SK-N-SH treated with all-trans-retinoic acid at 6 μM for 48 hours (cell line): ENCODE data around the gene MAML2.

ENCODE experiments used
- ATAC-seq: fragments of 200-7000 bp; cut with Tn5 transposase; 3 replicates; pipeline ENCODE4 v1.9.1; 2020; ENCODE audit warnings: mild to moderate bottlenecking, moderate library complexity
- BACH2 ChIP-seq: fragments of 250-450 bp; sonication (Bioruptor Pico); IDR thresholded peaks from 2 replicates; pipeline ENCODE4 v1.9.0; 2021; ENCODE audit warnings: mild to moderate bottlenecking, borderline replicate concordance
- CSDC2 ChIP-seq: fragments of 250-450 bp; sonication (Bioruptor Pico); IDR thresholded peaks from 2 replicates; pipeline ENCODE4 v1.5.0; 2020; ENCODE audit warnings: mild to moderate bottlenecking, moderate library complexity
- CSRNP3 ChIP-seq: fragments of 250-450 bp; sonication (Bioruptor Pico); IDR thresholded peaks from 2 replicates; pipeline ENCODE4 v1.5.1; 2021; ENCODE audit warnings: mild to moderate bottlenecking, moderate library complexity
- ESRRG ChIP-seq: fragments of 250-450 bp; sonication (Bioruptor Pico); IDR thresholded peaks from 2 replicates; pipeline ENCODE4 v1.6.1; 2021; ENCODE audit warnings: mild to moderate bottlenecking
- GLIS3 ChIP-seq: fragments of 250-450 bp; sonication (Bioruptor Pico); IDR thresholded peaks from 2 replicates; pipeline ENCODE4 v1.5.0; 2020; ENCODE audit warnings: mild to moderate bottlenecking, moderate library complexity
- ISL1 ChIP-seq: fragments of 250-450 bp; sonication (Bioruptor Pico); IDR thresholded peaks from 2 replicates; pipeline ENCODE4 v2.1.2; 2022; ENCODE audit warnings: mild to moderate bottlenecking, moderate library complexity
- OSR1 ChIP-seq: fragments of 250-450 bp; sonication (Bioruptor Pico); IDR thresholded peaks from 2 replicates; pipeline ENCODE4 v1.8.0; 2022; ENCODE audit warnings: moderate library complexity, mild to moderate bottlenecking, inconsistent platforms
- PATZ1 ChIP-seq: fragments of 250-450 bp; sonication (Bioruptor Pico); IDR thresholded peaks from 2 replicates; pipeline ENCODE4 v1.8.0; 2020; ENCODE audit warnings: mild to moderate bottlenecking, moderate library complexity, borderline replicate concordance
- POU6F1 ChIP-seq: fragments of 250-450 bp; sonication (Bioruptor Pico); IDR thresholded peaks from 2 replicates; pipeline ENCODE4 v1.8.0; 2021; ENCODE audit warnings: low read depth, mild to moderate bottlenecking, moderate library complexity, borderline replicate concordance
- PPARA ChIP-seq: fragments of 250-450 bp; sonication (Bioruptor Pico); IDR thresholded peaks from 2 replicates; pipeline ENCODE4 v1.5.0; 2020; ENCODE audit warnings: mild to moderate bottlenecking, borderline replicate concordance
- RARB ChIP-seq: fragments of 250-450 bp; sonication (Bioruptor Pico); IDR thresholded peaks from 2 replicates; pipeline ENCODE4 v1.8.0; 2021; ENCODE audit warnings: mild to moderate bottlenecking, moderate library complexity
- SNAI2 ChIP-seq: fragments of 250-450 bp; sonication (Bioruptor Pico); IDR thresholded peaks from 2 replicates; pipeline ENCODE4 v1.5.0; 2020; ENCODE audit warnings: mild to moderate bottlenecking, moderate library complexity
- TCF4 ChIP-seq: fragments of 250-450 bp; sonication (Bioruptor Pico); IDR thresholded peaks from 2 replicates; pipeline ENCODE4 v1.8.0; 2021; ENCODE audit warnings: mild to moderate bottlenecking, moderate library complexity, borderline replicate concordance
- TOX ChIP-seq: fragments of 250-450 bp; sonication (Bioruptor Pico); IDR thresholded peaks from 2 replicates; pipeline ENCODE4 v1.8.0; 2021; ENCODE audit warnings: mild to moderate bottlenecking, moderate library complexity, borderline replicate concordance
- TSHZ2 ChIP-seq: fragments of 250-450 bp; sonication (Bioruptor Pico); IDR thresholded peaks from 2 replicates; pipeline ENCODE4 v1.5.0; 2020; ENCODE audit warnings: mild to moderate bottlenecking, moderate library complexity
- ZFP3 ChIP-seq: fragments of 250-450 bp; sonication (Bioruptor Pico); IDR thresholded peaks from 2 replicates; pipeline ENCODE4 v1.5.0; 2020; ENCODE audit warnings: mild to moderate bottlenecking, moderate library complexity
- ZFP30 ChIP-seq: fragments of 450-650 bp; formaldehyde crosslinking; IDR thresholded peaks from 2 replicates; pipeline ENCODE4 v1.5.0; 2022; ENCODE audit warnings: mild to moderate bottlenecking, moderate library complexity
- ZNF565 ChIP-seq: fragments of 450-650 bp; formaldehyde crosslinking; conservative IDR thresholded peaks from 2 replicates; pipeline ENCODE4 v1.5.0; 2020; ENCODE audit warnings: low read depth, mild to moderate bottlenecking, moderate library complexity
- ZNF70 ChIP-seq: fragments of 450-650 bp; formaldehyde crosslinking; IDR thresholded peaks from 2 replicates; pipeline ENCODE4 v1.5.0; 2020; ENCODE audit warnings: mild to moderate bottlenecking, moderate library complexity
- ZNF8 ChIP-seq: fragments of 450-650 bp; formaldehyde crosslinking; IDR thresholded peaks from 2 replicates; pipeline ENCODE4 v1.5.0; 2020; ENCODE audit warnings: mild to moderate bottlenecking, moderate library complexity
- TF ChIP-seq, protein P1 (sequence below): fragments of 250-450 bp; sonication (Bioruptor Pico); IDR thresholded peaks from 2 replicates; pipeline ENCODE4 v1.5.1; 2020; ENCODE audit warnings: low read depth, mild to moderate bottlenecking, moderate library complexity

The MAML2 gene

GRCh38 chr11:96284917-96285316 lies 58.1 kb downstream of the MAML2 start:
- no peak for ATAC-seq

GRCh38 chr11:96284401-96284800 lies 58.6 kb downstream of the MAML2 start:
- TF ChIP-seq TSHZ2 (CRISPR knock-in tag) (no peak), ZFP30 (no peak), TOX (CRISPR knock-in tag) (no peak), ZNF70 (CRISPR knock-in tag) (no peak), GLIS3 (CRISPR knock-in tag) (no peak), ZNF565 (CRISPR knock-in tag) (no peak), SNAI2 (CRISPR knock-in tag) (no peak), TCF4 (no peak), ISL1 (no peak), ESRRG (no peak)
- TF ChIP-seq, protein P1, sequence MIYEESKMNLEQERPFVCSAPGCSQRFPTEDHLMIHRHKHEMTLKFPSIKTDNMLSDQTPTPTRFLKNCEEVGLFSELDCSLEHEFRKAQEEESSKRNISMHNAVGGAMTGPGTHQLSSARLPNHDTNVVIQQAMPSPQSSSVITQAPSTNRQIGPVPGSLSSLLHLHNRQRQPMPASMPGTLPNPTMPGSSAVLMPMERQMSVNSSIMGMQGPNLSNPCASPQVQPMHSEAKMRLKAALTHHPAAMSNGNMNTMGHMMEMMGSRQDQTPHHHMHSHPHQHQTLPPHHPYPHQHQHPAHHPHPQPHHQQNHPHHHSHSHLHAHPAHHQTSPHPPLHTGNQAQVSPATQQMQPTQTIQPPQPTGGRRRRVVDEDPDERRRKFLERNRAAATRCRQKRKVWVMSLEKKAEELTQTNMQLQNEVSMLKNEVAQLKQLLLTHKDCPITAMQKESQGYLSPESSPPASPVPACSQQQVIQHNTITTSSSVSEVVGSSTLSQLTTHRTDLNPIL (CRISPR knock-in tag) = no peak
- no peak for ATAC-seq

More at GRCh38 chr11:96284917-96285316, 58.1 kb downstream of the MAML2 start:
- TF ChIP-seq OSR1 (CRISPR knock-in tag) (no peak), ZNF70 (CRISPR knock-in tag) (no peak), CSDC2 (CRISPR knock-in tag) (no peak), PPARA (CRISPR knock-in tag) (no peak), ZFP3 (CRISPR knock-in tag) (no peak), GLIS3 (CRISPR knock-in tag) (no peak), ISL1 (no peak)

DNA sequence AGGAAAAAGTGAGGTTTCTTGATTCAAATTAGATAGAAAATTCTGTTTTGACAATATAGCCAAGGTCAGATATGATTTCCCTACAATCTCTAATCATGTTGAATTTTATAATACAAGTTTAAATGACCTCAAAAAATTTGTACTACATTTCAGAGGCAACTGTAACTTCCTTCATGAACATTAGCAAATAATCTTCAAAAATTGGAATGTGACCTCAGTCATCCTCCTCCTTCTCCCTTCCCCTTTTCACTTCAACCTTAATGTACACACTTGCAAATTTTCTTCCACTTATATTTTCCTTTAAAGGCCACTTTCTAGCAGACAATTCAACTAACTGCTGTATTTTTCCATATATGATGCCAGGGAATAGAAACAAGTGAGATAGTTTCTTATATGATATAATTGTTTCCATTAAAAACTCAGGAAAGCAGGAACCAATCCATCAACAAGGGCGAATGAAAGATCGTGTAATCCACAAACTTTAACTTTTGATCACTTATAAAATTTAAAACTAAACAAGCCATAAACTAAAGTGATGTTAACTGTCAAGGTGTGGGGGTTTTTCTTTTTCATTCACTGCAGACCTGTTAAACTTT lies 60.3 kb downstream of the MAML2 start:
- TF ChIP-seq TCF4 (no peak), PATZ1 (CRISPR knock-in tag) (no peak), ZNF8 (CRISPR knock-in tag) (no peak), RARB (no peak), GLIS3 (CRISPR knock-in tag) (no peak), PPARA (CRISPR knock-in tag) (no peak), TOX (CRISPR knock-in tag) (no peak), ZNF70 (CRISPR knock-in tag) (no peak), SNAI2 (CRISPR knock-in tag) (no peak), OSR1 (CRISPR knock-in tag) (no peak), ESRRG (no peak), POU6F1 (no peak), BACH2 (CRISPR knock-in tag) (no peak), ZFP30 (no peak), CSRNP3 (CRISPR knock-in tag) (no peak), ISL1 (no peak), TSHZ2 (CRISPR knock-in tag) (no peak)
- TF ChIP-seq, protein P1 (CRISPR knock-in tag) = no peak
- no peak for ATAC-seq
